ENCODE data around the gene GCM1.

- TF ChIP-seq CTCF (conservative IDR thresholded peaks at IDR 0.05; ENCODE audit: low read length) = no peak
- no peak for TF ChIP-seq EZH2phosphoT487 (IDR thresholded peaks at IDR 0.05; ENCODE audit: borderline replicate concordance)
These were observed 62.3 kb downstream of the GCM1 start for GRCh38 chr6:53086302-53086701.

All from Loucy (cell line).